LNCAP (cell line): ENCODE results near the gene SLC52A1.
A peak's percentile ranks its signal among the peaks of the same experiment; 100 is the strongest.

Experiments used
- CTCF ChIP-seq: fragments of 450-650 bp; IDR thresholded peaks from 2 replicates; pipeline ENCODE4 v1.5.1; 2017; ENCODE audit warnings: mild to moderate bottlenecking

The SLC52A1 gene

GRCh38 chr17:4997302-4998026 lies 37.8 kb downstream of the SLC52A1 start, which contains the start of the genes INCA1 and KIF1C:
TSS of gene INCA1 (minus strand) at chr17:4997522. CDS start at chr17:4994437, 3,085 bp downstream.
TSS of gene KIF1C (plus strand) at chr17:4997950. CDS start at chr17:5000247, 2,297 bp downstream.
- TF ChIP-seq CTCF: no peak

GRCh38 chr17:4994081-4994595 lies 41.1 kb downstream of the SLC52A1 start:
- TF ChIP-seq CTCF: no peak

- no peak for TF ChIP-seq CTCF
Measured at GRCh38 chr17:4987767-4988567, 47.3 kb downstream of the SLC52A1 start.

- peak; percentile 77 for TF ChIP-seq CTCF
Measured at GRCh38 chr17:4986951-4987766, 48.1 kb downstream of the SLC52A1 start, which contains the start of gene CAMTA2. TSS of gene CAMTA2 (minus strand) at chr17:4987675. CDS start at chr17:4986222, 1,453 bp downstream.

- no peak for TF ChIP-seq CTCF
Measured at GRCh38 chr17:4986403-4986802, 48.8 kb downstream of the SLC52A1 start.
